ENCODE measurements around the gene FNTB. TPM values are rescaled to one million over a fixed set of nuclear protein-coding genes. Genes with fewer than 3 reads are reported as not detected.

Gene FNTB
- total and polyA plus RNA-seq, 2 of the 13 experiments (the other 11 are each of a cell fraction or from before 2014, with no cell fraction given) = 23.6 to 28.5 TPM

- TF ChIP-seq, protein P1, sequence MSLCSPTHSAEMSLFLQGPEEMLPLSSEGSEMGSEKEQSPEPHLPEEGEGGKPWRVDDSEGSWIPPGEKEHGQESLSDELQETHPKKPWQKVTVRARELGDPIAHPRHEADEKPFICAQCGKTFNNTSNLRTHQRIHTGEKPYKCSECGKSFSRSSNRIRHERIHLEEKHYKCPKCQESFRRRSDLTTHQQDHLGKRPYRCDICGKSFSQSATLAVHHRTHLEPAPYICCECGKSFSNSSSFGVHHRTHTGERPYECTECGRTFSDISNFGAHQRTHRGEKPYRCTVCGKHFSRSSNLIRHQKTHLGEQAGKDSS (CRISPR knock-in tag; IDR thresholded peaks at IDR 0.05; ENCODE audit: borderline replicate concordance, low read depth) = no peak
- no peak for TF ChIP-seq FOXO4 (CRISPR knock-in tag; conservative IDR thresholded peaks at IDR 0.05)
- no peak for TF ChIP-seq TCF7L2 (IDR thresholded peaks at IDR 0.05; ENCODE audit: low read depth, low read length)
- no peak for TF ChIP-seq ZBTB2 (CRISPR knock-in tag; IDR thresholded peaks at IDR 0.05; ENCODE audit: low read depth)
- no peak for TF ChIP-seq SMAD1 (CRISPR knock-in tag; IDR thresholded peaks at IDR 0.05; ENCODE audit: borderline replicate concordance, low read depth)
- TF ChIP-seq TEF (CRISPR knock-in tag; IDR thresholded peaks at IDR 0.05) = no peak
- no peak for TF ChIP-seq ZFP36L1 (CRISPR knock-in tag; IDR thresholded peaks at IDR 0.05)
- no peak for TF ChIP-seq ZNF3 (CRISPR knock-in tag; IDR thresholded peaks at IDR 0.05)
- TF ChIP-seq, protein P2, sequence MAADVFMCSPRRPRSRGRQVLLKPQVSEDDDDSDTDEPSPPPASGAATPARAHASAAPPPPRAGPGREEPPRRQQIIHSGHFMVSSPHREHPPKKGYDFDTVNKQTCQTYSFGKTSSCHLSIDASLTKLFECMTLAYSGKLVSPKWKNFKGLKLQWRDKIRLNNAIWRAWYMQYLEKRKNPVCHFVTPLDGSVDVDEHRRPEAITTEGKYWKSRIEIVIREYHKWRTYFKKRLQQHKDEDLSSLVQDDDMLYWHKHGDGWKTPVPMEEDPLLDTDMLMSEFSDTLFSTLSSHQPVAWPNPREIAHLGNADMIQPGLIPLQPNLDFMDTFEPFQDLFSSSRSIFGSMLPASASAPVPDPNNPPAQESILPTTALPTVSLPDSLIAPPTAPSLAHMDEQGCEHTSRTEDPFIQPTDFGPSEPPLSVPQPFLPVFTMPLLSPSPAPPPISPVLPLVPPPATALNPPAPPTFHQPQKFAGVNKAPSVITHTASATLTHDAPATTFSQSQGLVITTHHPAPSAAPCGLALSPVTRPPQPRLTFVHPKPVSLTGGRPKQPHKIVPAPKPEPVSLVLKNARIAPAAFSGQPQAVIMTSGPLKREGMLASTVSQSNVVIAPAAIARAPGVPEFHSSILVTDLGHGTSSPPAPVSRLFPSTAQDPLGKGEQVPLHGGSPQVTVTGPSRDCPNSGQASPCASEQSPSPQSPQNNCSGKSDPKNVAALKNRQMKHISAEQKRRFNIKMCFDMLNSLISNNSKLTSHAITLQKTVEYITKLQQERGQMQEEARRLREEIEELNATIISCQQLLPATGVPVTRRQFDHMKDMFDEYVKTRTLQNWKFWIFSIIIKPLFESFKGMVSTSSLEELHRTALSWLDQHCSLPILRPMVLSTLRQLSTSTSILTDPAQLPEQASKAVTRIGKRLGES (CRISPR knock-in tag; IDR thresholded peaks at IDR 0.05; ENCODE audit: borderline replicate concordance) = no peak
- no peak for TF ChIP-seq ZNF747 (CRISPR knock-in tag; IDR thresholded peaks at IDR 0.05; ENCODE audit: borderline replicate concordance)
- TF ChIP-seq, protein P3, sequence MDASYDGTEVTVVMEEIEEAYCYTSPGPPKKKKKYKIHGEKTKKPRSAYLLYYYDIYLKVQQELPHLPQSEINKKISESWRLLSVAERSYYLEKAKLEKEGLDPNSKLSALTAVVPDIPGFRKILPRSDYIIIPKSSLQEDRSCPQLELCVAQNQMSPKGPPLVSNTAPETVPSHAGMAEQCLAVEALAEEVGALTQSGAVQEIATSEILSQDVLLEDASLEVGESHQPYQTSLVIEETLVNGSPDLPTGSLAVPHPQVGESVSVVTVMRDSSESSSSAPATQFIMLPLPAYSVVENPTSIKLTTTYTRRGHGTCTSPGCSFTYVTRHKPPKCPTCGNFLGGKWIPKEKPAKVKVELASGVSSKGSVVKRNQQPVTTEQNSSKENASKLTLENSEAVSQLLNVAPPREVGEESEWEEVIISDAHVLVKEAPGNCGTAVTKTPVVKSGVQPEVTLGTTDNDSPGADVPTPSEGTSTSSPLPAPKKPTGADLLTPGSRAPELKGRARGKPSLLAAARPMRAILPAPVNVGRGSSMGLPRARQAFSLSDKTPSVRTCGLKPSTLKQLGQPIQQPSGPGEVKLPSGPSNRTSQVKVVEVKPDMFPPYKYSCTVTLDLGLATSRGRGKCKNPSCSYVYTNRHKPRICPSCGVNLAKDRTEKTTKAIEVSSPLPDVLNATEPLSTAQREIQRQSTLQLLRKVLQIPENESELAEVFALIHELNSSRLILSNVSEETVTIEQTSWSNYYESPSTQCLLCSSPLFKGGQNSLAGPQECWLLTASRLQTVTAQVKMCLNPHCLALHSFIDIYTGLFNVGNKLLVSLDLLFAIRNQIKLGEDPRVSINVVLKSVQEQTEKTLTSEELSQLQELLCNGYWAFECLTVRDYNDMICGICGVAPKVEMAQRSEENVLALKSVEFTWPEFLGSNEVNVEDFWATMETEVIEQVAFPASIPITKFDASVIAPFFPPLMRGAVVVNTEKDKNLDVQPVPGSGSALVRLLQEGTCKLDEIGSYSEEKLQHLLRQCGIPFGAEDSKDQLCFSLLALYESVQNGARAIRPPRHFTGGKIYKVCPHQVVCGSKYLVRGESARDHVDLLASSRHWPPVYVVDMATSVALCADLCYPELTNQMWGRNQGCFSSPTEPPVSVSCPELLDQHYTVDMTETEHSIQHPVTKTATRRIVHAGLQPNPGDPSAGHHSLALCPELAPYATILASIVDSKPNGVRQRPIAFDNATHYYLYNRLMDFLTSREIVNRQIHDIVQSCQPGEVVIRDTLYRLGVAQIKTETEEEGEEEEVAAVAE (CRISPR knock-in tag; IDR thresholded peaks at IDR 0.05; ENCODE audit: borderline replicate concordance) = no peak
- no peak for TF ChIP-seq NR0B2 (CRISPR knock-in tag; IDR thresholded peaks at IDR 0.05)
Measured at GRCh38 chr14:64938972-64939816, 47.5 kb upstream of the FNTB start (continued).
